ENCODE results near the gene ADGRE3.

DNA sequence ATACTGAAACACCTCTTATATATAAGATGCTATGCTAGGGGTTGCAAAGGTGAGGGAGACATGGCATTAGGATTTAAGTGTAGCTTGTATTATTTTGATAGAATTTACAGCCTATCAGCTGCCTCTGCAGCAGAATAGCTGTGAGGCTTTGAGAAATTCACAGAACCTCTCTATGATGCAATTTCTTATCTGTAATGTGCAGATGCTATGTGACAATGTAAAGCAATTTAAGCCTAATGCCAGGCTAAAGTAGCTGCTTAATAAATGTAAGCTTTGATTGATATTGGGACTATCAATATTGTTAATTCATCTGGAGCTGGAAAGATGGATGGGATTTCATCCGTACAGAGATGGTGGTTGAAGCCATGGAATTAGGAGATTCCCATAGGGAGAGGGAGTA, 1.6 kb downstream of the ADGRE3 start:
- no peak for TF ChIP-seq POLR2A (IDR thresholded peaks at IDR 0.05; ENCODE audit: low read depth, low read length)
- no peak for TF ChIP-seq PAX5 (IDR thresholded peaks at IDR 0.05; ENCODE audit: insufficient read depth, low read length, severe bottlenecking)
- no peak for TF ChIP-seq POLR2AphosphoS5 (IDR thresholded peaks at IDR 0.05; ENCODE audit: low read depth, low read length)
- TF ChIP-seq TAF1 (IDR thresholded peaks at IDR 0.05; ENCODE audit: low read depth, low read length): no peak
- no peak for TF ChIP-seq SPI1 (IDR thresholded peaks at IDR 0.05; ENCODE audit: low read depth, low read length)
- no peak for TF ChIP-seq POU2F2 (IDR thresholded peaks at IDR 0.05; ENCODE audit: low read depth, low read length)
